ENCODE data around the gene TMEM123. TPM values are rescaled to one million over a fixed set of nuclear protein-coding genes. Genes with fewer than 3 reads are reported as not detected.

Gene TMEM123
- total and polyA plus RNA-seq, 2 of the 8 experiments (the other 6 are each of a cell fraction or from before 2014, with no cell fraction given) = 75.5 to 80.1 TPM

- Histone ChIP-seq H4K5ac (ENCODE audit: insufficient read length, low read depth, low read length) (no peak overlapping the region), H2BK20ac (ENCODE audit: low read length) (no peak overlapping the region), H3K79me1 (ENCODE audit: low read depth, low read length) (no peaks in the 10 kb centered on the region), H3K18ac (ENCODE audit: extremely low read depth, low read length) (no peak overlapping the region), H2BK5ac (ENCODE audit: low read depth, low read length) (no peak overlapping the region), H3K79me2 (ENCODE audit: control insufficient read depth in 1 of 2, insufficient read depth in 2 of 2, low read length in 2 of 2) (no peaks in the 10 kb centered on the region), H2BK120ac (replicated peaks; ENCODE audit: low read depth, low read length) (no peak overlapping the region), H3K27ac (ENCODE audit: low read depth, low read length) (no peak overlapping the region), H2BK12ac (ENCODE audit: low read depth, low read length) (no peak overlapping the region), H2AK5ac (ENCODE audit: low read depth, low read length) (no peak overlapping the region), H3K36me3 (ENCODE audit: control insufficient read depth in 2 of 4, insufficient read depth in 4 of 4, low read length in 3 of 4) (no peaks in the 10 kb centered on the region), H3K9me3 (ENCODE audit: insufficient read depth in 2 of 2, low read depth in 1 of 2, low read length in 1 of 2) (no peaks in the 10 kb centered on the region), H3K27me3 (replicated peaks in 1 of 4; ENCODE audit: control insufficient read depth in 3 of 4, extremely low read depth in 1 of 4, insufficient read depth in 3 of 4, low read length in 3 of 4) (no peaks in the 10 kb centered on the region), H3K4ac (replicated peaks; ENCODE audit: insufficient read length, low read depth, low read length) (no peak overlapping the region), H2AFZ (ENCODE audit: low read length) (no peak overlapping the region), H3K23me2 (ENCODE audit: low read depth, low read length) (no peaks in the 10 kb centered on the region), H4K8ac (ENCODE audit: extremely low read depth, insufficient read depth, low read length) (no peak overlapping the region), H3K23ac (ENCODE audit: insufficient read length) (no peak overlapping the region), H3K14ac (ENCODE audit: insufficient read length) (no peak overlapping the region), H3K9ac (replicated peaks in 1 of 4; ENCODE audit: extremely low read depth in 1 of 4, low read depth in 3 of 4, low read length in 3 of 4) (no peak overlapping the region), H3K4me1 (replicated peaks in 1 of 4; ENCODE audit: control insufficient read depth in 3 of 4, insufficient read depth in 4 of 4, low read length in 3 of 4) (peaks cover 0 to 6% (median 2%) of the 10 kb centered on the region in 4 experiments; a peak in 2 of 7 replicates), H3K4me2 (ENCODE audit: insufficient read depth in 1 of 2, low read depth in 2 of 2, low read length in 2 of 2) (no peak overlapping the region), H4K91ac (replicated peaks; ENCODE audit: insufficient read length, low read length) (no peak overlapping the region), H4K20me1 (replicated peaks in 1 of 2; ENCODE audit: control insufficient read depth in 1 of 2, insufficient read depth in 2 of 2, low read length in 2 of 2) (no peaks in the 10 kb centered on the region), H2BK15ac (ENCODE audit: low read length) (no peak overlapping the region), H3K56ac (replicated peaks; ENCODE audit: insufficient read length, low read depth, low read length) (no peak overlapping the region), H3K4me3 (ENCODE audit: extremely low read depth in 1 of 4, insufficient read depth in 2 of 4, low read depth in 3 of 4, low read length in 4 of 4) (no peak overlapping the region)
- 87% methylated on average over 3 of the region's 3 CpGs; no CpG with 5 or more reads in 1 of the 2 experiments for WGBS, 2 experiments (ENCODE audit: extremely low coverage in 1 of 2, insufficient coverage in 1 of 2, insufficient read length in 1 of 2, insufficient replicate concordance in 2 of 2, low coverage in 1 of 2, low lambda C conversion rate in 2 of 2, missing lambda C conversion rate in 1 of 2)
- POLR2A ChIA-PET (ENCODE audit: partially characterized antibody) = interaction anchor here (0.6 kb wide), 1 partner anchor 610 kb away, joined by 3 read pairs; the partner anchor contains the start of gene DYNC2H1
- CTCF ChIA-PET (ENCODE audit: partially characterized antibody) = interaction anchor here (0.7 to 2.8 kb wide), 13 partner anchors 12 to 205 kb away, joined by 3 to 9 read pairs (median 6); no protein-coding TSS in a partner anchor
- TF ChIP-seq EGR1 (IDR thresholded peaks at IDR 0.05; ENCODE audit: borderline replicate concordance, low read depth, low read length) (no peak), RXRA (IDR thresholded peaks at IDR 0.05; ENCODE audit: insufficient read depth, low read depth, low read length) (no peak), GABPA (IDR thresholded peaks at IDR 0.05; ENCODE audit: borderline replicate concordance, insufficient read depth, low read length) (no peak), MAX (IDR thresholded peaks at IDR 0.05) (no peak), SRF (IDR thresholded peaks at IDR 0.05; ENCODE audit: low read depth, low read length) (no peak), CHD1 (IDR thresholded peaks at IDR 0.05; ENCODE audit: low read depth, low read length) (no peak), SIX5 (IDR thresholded peaks at IDR 0.05; ENCODE audit: low read depth, low read length) (no peak)
- DNase-seq (ENCODE audit: low read depth in 1 of 2, low spot score in 2 of 2) (no peak), FAIRE-seq (no peak)
Measured at GRCh38 chr11:102499151-102499550, 46.6 kb upstream of the TMEM123 start.
